NCI-H2171 treated with DMSO at 0.1 percent for 48 hours (cell line): ENCODE results near the gene RPS2.
A peak's percentile ranks its signal among the peaks of the same experiment; 100 is the strongest.
"Not testable (repeated sequence)": the region's sequence is repeated elsewhere in the genome, so short reads cannot be mapped to it uniquely, and the experiment has no call there.

ENCODE experiments used
- DNase-seq: peaks from one replicate; lab custom pipeline; 2025; lab: John Stamatoyannopoulos, UW

RPS2 gene

GRCh38 chr16:1962161-1963153 is 2.2 kb downstream of the RPS2 start:
- DNase-seq = not testable (repeated sequence)

GRCh38 chr16:1961651-1962067 is 3.0 kb downstream of the RPS2 start:
- peak; percentile 32 for DNase-seq

- DNase-seq = peak; percentile 92
These were observed 3.7 kb downstream of the RPS2 start for GRCh38 chr16:1960665-1961630.

GRCh38 chr16:1959269-1960039 is 5.2 kb downstream of the RPS2 start, which contains the start of gene NDUFB10:
NDUFB10 (plus strand) TSS chr16:1959538; CDS start chr16:1959625, 87 bp downstream.
- DNase-seq = peak; percentile 78

- DNase-seq = no peak
These were observed 5.8 kb downstream of the RPS2 start for GRCh38 chr16:1958715-1959268.

- DNase-seq = not testable (repeated sequence)
These were observed 6.5 kb downstream of the RPS2 start for GRCh38 chr16:1958143-1958491.

GRCh38 chr16:1957434-1958142 is 7.0 kb downstream of the RPS2 start:
- DNase-seq = not testable (repeated sequence)

GRCh38 chr16:1953734-1954133 is 10.9 kb downstream of the RPS2 start:
- no peak for DNase-seq

GRCh38 chr16:1950559-1950958 is 14.1 kb downstream of the RPS2 start:
- no peak for DNase-seq

- DNase-seq = no peak
These were observed 14.6 kb downstream of the RPS2 start for GRCh38 chr16:1950047-1950446.

GRCh38 chr16:1949507-1949906 is 15.1 kb downstream of the RPS2 start:
- DNase-seq = no peak

GRCh38 chr16:1947369-1947670 is 17.3 kb downstream of the RPS2 start:
- DNase-seq = no peak

- no peak for DNase-seq
These were observed 17.9 kb downstream of the RPS2 start for GRCh38 chr16:1946495-1947368.

GRCh38 chr16:1945559-1946391 is 18.9 kb downstream of the RPS2 start:
- no peak for DNase-seq

GRCh38 chr16:1944612-1945199 is 19.9 kb downstream of the RPS2 start:
- no peak for DNase-seq

- DNase-seq = peak; percentile 99
These were observed 21.6 kb downstream of the RPS2 start, which contains the start of gene MSRB1 for GRCh38 chr16:1942810-1943726. MSRB1 (minus strand) TSS chr16:1943199; CDS start chr16:1943156, 43 bp downstream.
